Stimulated activated CD4-positive, alpha-beta T cell treated with anti-CD3 and anti-CD28 coated beads, Interleukin-12 subunit alpha, Interleukin-12 subunit beta, amount 100 ng/mL, for 4 hours (primary cell): Measurements from ENCODE around the gene SETSIP.
"Not testable (repeated sequence)": the region's sequence is repeated elsewhere in the genome, so short reads cannot be mapped to it uniquely, and the experiment has no call there.

Experiments used
- DNase-seq: peaks from one replicate; pipeline ENCODE4 v3.0.0-alpha.2; 2020

SETSIP gene

GRCh38 chr1:92045766-92046495, 29.3 kb downstream of the SETSIP start:
- DNase-seq, result no peak

GRCh38 chr1:92043621-92044020, 31.6 kb downstream of the SETSIP start:
- no peak for DNase-seq

- DNase-seq, result no peak
Measured at GRCh38 chr1:92040971-92041370, 34.2 kb downstream of the SETSIP start.

- DNase-seq, result no peak
Measured at GRCh38 chr1:92038695-92039346, 36.4 kb downstream of the SETSIP start.

- DNase-seq, result no peak
Measured at GRCh38 chr1:92037400-92037799, 37.8 kb downstream of the SETSIP start.

GRCh38 chr1:92031281-92032110, 43.7 kb downstream of the SETSIP start:
- no peak for DNase-seq

GRCh38 chr1:92030656-92031107, 44.5 kb downstream of the SETSIP start:
- DNase-seq, result no peak

GRCh38 chr1:92029241-92029922, 45.8 kb downstream of the SETSIP start:
- no peak for DNase-seq

GRCh38 chr1:92026806-92027205, 48.4 kb downstream of the SETSIP start:
- DNase-seq, result no peak

GRCh38 chr1:92026042-92026441, 49.2 kb downstream of the SETSIP start:
- not testable (repeated sequence) for DNase-seq
